HepG2 (cell line): Measurements from ENCODE around the gene ZC3H18. TPM values are rescaled to one million over a fixed set of nuclear protein-coding genes. Genes with fewer than 3 reads are reported as not detected.

Experiments
- ARNT2 ChIP-seq: sonication (generic); formaldehyde crosslinking; IDR thresholded peaks from 2 replicates; pipeline ENCODE4 v1.8.0; 2022; ENCODE audit warnings: mild to moderate bottlenecking, low read depth, missing genetic modification reagents, moderate library complexity
- ERF ChIP-seq: IDR thresholded peaks from 2 replicates; pipeline ENCODE4 v1.6.1; 2018; ENCODE audit warnings: missing biosample characterization, missing genetic modification reagents
- FOXK1 ChIP-seq: sonication (generic); formaldehyde crosslinking; IDR thresholded peaks from 2 replicates; pipeline ENCODE4 v1.4.0; 2020; ENCODE audit warnings: low read depth, missing genetic modification reagents, borderline replicate concordance
- KDM5A ChIP-seq: fragments of 200-600 bp; sonication (generic); IDR thresholded peaks from 2 replicates; pipeline ENCODE4 v1.7.0; 2018; ENCODE audit warnings: antibody characterized with exemption, mild to moderate bottlenecking, low read length, borderline replicate concordance
- MED13 ChIP-seq: sonication (generic); formaldehyde crosslinking; IDR thresholded peaks from 2 replicates; pipeline ENCODE4 v1.5.0; 2020; ENCODE audit warnings: missing genetic modification reagents
- MTA1 ChIP-seq: sonication (generic); formaldehyde crosslinking; IDR thresholded peaks from 2 replicates; pipeline ENCODE4 v1.4.0; 2020; ENCODE audit warnings: missing genetic modification reagents, mild to moderate bottlenecking, borderline replicate concordance
- PLRG1 ChIP-seq: fragments of 450-650 bp; conservative IDR thresholded peaks from 2 replicates; pipeline ENCODE4 v1.6.1; 2016
- POLR2A ChIP-seq, 2 experiments: IDR thresholded peaks; 2 replicates each; pipeline ENCODE4 v1.6.1; 2011; ENCODE audit warnings: low read depth in 2 of 2, low read length in 2 of 2, mild to moderate bottlenecking in 1 of 2, moderate library complexity in 1 of 2; ENCODE audit not compliant: insufficient read depth in 1 of 2
- TEAD3 ChIP-seq: optimal IDR thresholded peaks from 2 replicates; pipeline ENCODE3; 2016; ENCODE audit warnings: borderline replicate concordance
- TP53 ChIP-seq: sonication (generic); formaldehyde crosslinking; conservative IDR thresholded peaks from 2 replicates; pipeline ENCODE4 v1.4.0; 2020; ENCODE audit warnings: missing genetic modification reagents
- ZNF557 ChIP-seq: sonication (generic); formaldehyde crosslinking; IDR thresholded peaks from 2 replicates; pipeline ENCODE4 v1.4.0; 2020; ENCODE audit warnings: missing genetic modification reagents
- polyA plus RNA-seq, 8 experiments: library from polyadenylated mRNA; depleted of rRNA in 3 of 8; stranded (reverse) in 7 of 8; unstranded in 1 of 8; fragments of >200 nt; fragmentation: Illumina TruSeq in 4 of 8; extraction: Trizol in 4 of 8; gene quantifications; 2 replicates each; pipeline versions ENCODE4 v1.2.1 to v1.2.3, GENCODE V29; 2011 to 2016; ENCODE audit warnings: low read depth in 4 of 8, missing spikeins in 1 of 8, mixed read lengths in 1 of 8; ENCODE audit not compliant: insufficient read depth in 1 of 8
- total RNA-seq, 5 experiments: library from RNA; depleted of rRNA; stranded (reverse); fragments of >200 nt; fragmentation: Illumina TruSeq; extraction: Trizol; gene quantifications; 2 replicates each; pipeline ENCODE4 v1.2.3, GENCODE V29; 2016; ENCODE audit warnings: low read depth in 1 of 5
- TF ChIP-seq, protein P1 (sequence below): sonication (generic); formaldehyde crosslinking; IDR thresholded peaks from 2 replicates; pipeline ENCODE4 v1.5.1; 2020; ENCODE audit warnings: mild to moderate bottlenecking, missing genetic modification reagents, borderline replicate concordance
- TF ChIP-seq, protein P2 (sequence below): sonication (generic); formaldehyde crosslinking; IDR thresholded peaks from 2 replicates; pipeline ENCODE4 v1.4.0; 2020; ENCODE audit warnings: mild to moderate bottlenecking, missing genetic modification reagents, borderline replicate concordance

ZC3H18 gene
- total and polyA plus RNA-seq, 2 of the 13 experiments (the other 11 are each of a cell fraction or from before 2014, with no cell fraction given): 11.2 to 27.4 TPM

GRCh38 chr16:88618182-88618955, 48.2 kb downstream of the ZC3H18 start (continued):
- TF ChIP-seq, protein P1, sequence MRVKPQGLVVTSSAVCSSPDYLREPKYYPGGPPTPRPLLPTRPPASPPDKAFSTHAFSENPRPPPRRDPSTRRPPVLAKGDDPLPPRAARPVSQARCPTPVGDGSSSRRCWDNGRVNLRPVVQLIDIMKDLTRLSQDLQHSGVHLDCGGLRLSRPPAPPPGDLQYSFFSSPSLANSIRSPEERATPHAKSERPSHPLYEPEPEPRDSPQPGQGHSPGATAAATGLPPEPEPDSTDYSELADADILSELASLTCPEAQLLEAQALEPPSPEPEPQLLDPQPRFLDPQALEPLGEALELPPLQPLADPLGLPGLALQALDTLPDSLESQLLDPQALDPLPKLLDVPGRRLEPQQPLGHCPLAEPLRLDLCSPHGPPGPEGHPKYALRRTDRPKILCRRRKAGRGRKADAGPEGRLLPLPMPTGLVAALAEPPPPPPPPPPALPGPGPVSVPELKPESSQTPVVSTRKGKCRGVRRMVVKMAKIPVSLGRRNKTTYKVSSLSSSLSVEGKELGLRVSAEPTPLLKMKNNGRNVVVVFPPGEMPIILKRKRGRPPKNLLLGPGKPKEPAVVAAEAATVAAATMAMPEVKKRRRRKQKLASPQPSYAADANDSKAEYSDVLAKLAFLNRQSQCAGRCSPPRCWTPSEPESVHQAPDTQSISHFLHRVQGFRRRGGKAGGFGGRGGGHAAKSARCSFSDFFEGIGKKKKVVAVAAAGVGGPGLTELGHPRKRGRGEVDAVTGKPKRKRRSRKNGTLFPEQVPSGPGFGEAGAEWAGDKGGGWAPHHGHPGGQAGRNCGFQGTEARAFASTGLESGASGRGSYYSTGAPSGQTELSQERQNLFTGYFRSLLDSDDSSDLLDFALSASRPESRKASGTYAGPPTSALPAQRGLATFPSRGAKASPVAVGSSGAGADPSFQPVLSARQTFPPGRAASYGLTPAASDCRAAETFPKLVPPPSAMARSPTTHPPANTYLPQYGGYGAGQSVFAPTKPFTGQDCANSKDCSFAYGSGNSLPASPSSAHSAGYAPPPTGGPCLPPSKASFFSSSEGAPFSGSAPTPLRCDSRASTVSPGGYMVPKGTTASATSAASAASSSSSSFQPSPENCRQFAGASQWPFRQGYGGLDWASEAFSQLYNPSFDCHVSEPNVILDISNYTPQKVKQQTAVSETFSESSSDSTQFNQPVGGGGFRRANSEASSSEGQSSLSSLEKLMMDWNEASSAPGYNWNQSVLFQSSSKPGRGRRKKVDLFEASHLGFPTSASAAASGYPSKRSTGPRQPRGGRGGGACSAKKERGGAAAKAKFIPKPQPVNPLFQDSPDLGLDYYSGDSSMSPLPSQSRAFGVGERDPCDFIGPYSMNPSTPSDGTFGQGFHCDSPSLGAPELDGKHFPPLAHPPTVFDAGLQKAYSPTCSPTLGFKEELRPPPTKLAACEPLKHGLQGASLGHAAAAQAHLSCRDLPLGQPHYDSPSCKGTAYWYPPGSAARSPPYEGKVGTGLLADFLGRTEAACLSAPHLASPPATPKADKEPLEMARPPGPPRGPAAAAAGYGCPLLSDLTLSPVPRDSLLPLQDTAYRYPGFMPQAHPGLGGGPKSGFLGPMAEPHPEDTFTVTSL (CRISPR knock-in tag): peak; percentile 50; the same call in 1 of the 2 replicates
- TF ChIP-seq PLRG1: no peak
- peak; percentile 92; the same call in 1 of the 2 replicates for TF ChIP-seq MTA1 (CRISPR knock-in tag)
- peak; percentile 88; the same call in 1 of the 2 replicates for TF ChIP-seq ZNF557 (CRISPR knock-in tag)
- TF ChIP-seq TP53 (CRISPR knock-in tag): peak; percentile 66; the same call in 1 of the 2 replicates
- peak; percentile 59; the same call in 1 of the 2 replicates for TF ChIP-seq ERF (CRISPR knock-in tag)
- no peak for TF ChIP-seq ARNT2
- TF ChIP-seq, protein P2, sequence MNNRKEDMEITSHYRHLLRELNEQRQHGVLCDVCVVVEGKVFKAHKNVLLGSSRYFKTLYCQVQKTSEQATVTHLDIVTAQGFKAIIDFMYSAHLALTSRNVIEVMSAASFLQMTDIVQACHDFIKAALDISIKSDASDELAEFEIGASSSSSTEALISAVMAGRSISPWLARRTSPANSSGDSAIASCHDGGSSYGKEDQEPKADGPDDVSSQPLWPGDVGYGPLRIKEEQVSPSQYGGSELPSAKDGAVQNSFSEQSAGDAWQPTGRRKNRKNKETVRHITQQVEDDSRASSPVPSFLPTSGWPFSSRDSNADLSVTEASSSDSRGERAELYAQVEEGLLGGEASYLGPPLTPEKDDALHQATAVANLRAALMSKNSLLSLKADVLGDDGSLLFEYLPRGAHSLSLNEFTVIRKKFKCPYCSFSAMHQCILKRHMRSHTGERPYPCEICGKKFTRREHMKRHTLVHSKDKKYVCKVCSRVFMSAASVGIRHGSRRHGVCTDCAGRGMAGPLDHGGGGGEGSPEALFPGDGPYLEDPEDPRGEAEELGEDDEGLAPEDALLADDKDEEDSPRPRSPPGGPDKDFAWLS (CRISPR knock-in tag): no peak
- TF ChIP-seq KDM5A: no peak
- 0 out of 4 replicates have a peak, but pooled peaks of 1 of the 2 experiments have one; percentile 29 for TF ChIP-seq POLR2A (IDR thresholded peaks at IDR 0.05; ENCODE audit: insufficient read depth in 1 of 2, low read depth in 2 of 2, low read length in 2 of 2)
- TF ChIP-seq MED13 (CRISPR knock-in tag): 0 out of 2 replicates have a peak, but pooled peaks have one; percentile 48
- peak; percentile 81 for TF ChIP-seq TEAD3 (CRISPR knock-in tag)
- TF ChIP-seq FOXK1 (CRISPR knock-in tag): peak; percentile 21; the same call in 1 of the 2 replicates
- TF ChIP-seq, all 625 proteins: peak for 224
